GM20431 (cell line): Measurements from ENCODE around the gene TBC1D3H.
"Not testable (repeated sequence)": the region's sequence is repeated elsewhere in the genome, so short reads cannot be mapped to it uniquely, and the experiment has no call there.

Experiments used
- in situ Hi-C: fragments of 300-500 bp; cut with MseI, MboI; formaldehyde crosslinking; loops from one replicate; pipeline ENCODE4 v1.15.0; 2020; ENCODE audit warnings: low sequenced_read_pairs; ENCODE audit not compliant: unreplicated experiment

Gene TBC1D3H

DNA sequence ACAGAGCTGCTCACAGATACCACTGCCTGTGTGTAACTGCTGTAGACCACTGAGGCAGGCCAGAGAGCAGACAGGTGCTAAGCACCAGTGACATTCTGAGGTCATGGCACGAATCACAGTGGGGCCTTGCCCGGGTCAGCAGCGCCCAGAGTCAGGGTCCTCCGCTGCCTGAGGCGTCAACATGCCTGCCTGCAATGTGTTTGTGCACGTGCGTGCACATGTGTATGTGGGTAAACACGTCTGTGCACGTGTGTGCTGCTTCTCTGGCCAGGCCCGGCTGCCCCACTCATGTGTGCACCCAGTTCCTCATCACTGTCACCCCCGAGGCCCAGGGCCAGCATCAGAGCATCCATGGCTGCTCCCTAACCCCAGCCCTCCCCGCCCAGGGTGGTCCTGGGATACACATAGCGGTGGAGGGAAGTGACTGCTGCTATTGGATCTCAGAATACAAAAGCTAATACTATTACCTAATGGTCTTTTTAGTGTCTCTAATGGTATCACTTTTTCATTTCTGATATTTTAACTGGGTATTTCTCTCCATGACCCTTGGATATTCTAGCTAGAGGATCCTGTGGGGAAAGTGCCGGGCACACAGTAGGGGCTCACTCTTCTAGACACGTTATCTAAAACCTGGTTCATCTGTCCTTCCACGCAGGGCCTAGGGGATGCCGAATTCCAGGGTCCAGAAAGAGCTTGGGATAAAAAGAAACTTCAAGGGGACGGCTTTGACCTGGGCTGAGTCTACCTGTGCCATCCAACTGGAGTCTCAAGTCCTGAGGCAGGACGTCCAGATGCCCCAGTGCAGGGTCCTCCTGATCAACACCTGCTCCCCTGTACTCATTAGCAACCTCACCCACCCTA lies at the start of gene TBC1D3H:
Gene TBC1D3H (minus strand): TSS at position 51 of the 861 bp plus-strand sequence. CDS start 1,540 bp downstream, outside the sequence.
- in situ Hi-C loops = not testable (repeated sequence)

GRCh38 chr17:36428891-36429290 lies 40.7 kb upstream of the TBC1D3H start:
- in situ Hi-C loops = not testable (repeated sequence)

DNA sequence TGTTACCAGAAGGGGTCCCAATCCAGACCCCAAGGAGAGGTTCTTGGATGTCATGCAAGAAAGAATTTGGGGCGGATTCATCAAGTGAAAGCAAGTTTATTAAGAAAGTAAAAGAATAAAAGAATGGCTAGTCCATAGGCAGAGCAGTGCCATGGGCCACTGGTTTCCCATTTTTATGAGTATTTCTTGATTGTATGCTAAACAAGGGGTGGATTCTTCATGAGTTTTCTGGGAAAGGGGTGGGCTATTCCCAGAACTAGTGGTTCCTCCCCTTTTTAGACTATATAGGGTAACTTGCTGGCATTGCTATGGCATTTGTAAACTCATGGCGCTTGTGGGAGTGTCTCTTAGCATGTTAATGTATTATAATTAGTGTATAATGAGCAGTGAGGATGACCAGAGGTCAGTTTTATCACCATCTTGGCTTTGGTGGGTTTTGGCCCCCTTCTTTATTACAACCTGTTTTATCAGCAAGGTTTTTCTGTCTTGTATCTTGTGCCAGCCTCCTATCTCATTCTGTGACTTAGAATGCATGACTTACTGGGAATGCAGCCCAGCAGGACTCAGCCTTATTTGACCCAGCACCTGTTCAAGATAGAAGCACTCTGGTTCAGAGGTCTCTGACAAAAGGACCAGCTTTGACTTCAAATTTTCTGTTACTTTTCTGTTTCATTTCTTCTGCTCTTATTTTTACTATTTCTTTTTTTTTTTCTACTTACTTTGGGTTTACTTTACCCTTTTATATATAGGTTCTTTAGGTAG lies 27.1 kb upstream of the TBC1D3H start:
- in situ Hi-C loops = not testable (repeated sequence)

DNA sequence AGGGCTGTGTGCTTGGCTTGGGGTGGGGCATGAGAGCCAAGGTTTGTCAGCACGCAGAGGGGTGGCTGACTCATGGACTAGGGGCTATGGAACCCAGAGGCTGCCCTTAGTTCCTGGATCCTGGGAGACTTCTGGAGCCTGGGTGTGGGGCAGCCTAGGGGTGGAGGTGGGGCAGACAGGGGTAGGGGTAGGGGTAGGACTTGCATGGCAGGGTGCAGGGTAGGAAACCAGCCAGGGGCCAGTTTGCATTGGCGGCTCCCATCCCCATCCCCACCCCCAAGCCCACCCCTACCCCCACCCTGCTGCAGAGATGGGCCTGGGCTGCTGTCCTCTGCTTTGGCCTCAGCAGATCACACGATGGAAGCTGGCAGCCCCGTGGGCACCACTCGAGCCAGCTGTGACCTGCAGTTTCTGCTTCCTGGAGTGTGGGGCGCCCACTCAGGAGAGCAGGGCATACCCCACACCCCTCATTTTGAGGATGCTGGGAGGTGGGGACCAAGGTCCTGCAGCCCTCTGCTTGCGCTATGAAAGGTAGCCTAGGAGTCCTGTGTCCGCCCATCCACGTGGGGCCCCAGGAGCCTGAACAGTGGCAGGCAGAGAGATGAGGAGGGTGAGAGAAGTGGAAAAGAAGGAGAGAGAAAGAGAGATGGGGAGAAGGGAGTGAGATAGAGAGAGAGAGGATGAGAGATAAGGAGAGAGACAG lies 2.9 kb upstream of the TBC1D3H start:
- in situ Hi-C loops = not testable (repeated sequence)

DNA sequence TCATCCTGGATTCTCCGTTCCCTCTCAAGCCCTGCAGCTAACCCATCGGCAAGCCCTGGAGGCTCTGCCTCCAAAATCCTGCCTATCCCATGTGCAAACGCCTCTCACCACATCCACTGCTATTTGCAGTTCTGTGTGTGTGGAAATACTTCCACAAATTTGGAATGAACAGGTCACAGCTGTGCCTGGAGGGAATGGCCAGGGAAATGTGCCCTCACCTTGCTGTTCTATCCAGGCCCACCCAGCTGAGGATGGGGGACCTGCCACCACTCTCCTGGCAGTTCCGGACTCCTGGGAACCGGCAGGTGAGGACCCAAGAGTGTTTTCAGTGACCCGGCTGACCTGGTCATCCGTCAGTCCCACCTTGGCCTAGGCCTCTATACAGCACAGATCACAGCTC lies 12.3 kb downstream of the TBC1D3H start:
- in situ Hi-C loops = not testable (repeated sequence)

- in situ Hi-C loops = not testable (repeated sequence)
Measured at GRCh38 chr17:36362496-36362895, 25.7 kb downstream of the TBC1D3H start.
